Measurements from ENCODE around the gene SAP30BP.

GRCh38 chr17:75634754-75635609 lies 32.2 kb upstream of the SAP30BP start:
- TF ChIP-seq CTCF (IDR thresholded peaks at IDR 0.05; ENCODE audit: low read depth, low read length, poor library complexity, severe bottlenecking) (no peak), EZH2phosphoT487 (IDR thresholded peaks at IDR 0.05; ENCODE audit: borderline replicate concordance, low read length) (no peak)
